ENCODE measurements around the gene CES2.

The CES2 gene

GRCh38 chr16:66898933-66899309 lies 36.4 kb upstream of the CES2 start:
- Mint-ChIP-seq H3K4me3 (no peak overlapping the region), H3K27me3 (peaks cover 30% of the 10 kb centered on the region), H3K4me1 (ENCODE audit: low read depth) (peaks cover 17% of the 10 kb centered on the region), H3K27ac (no peak overlapping the region), H3K9me3 (no peaks in the 10 kb centered on the region), H3K36me3 (ENCODE audit: low read depth) (no peaks in the 10 kb centered on the region)
- intact Hi-C loops (cut with micrococcal nuclease): no loop called here

GRCh38 chr16:66899310-66899944 lies 35.9 kb upstream of the CES2 start:
- no peak overlapping the region for H3K27ac Mint-ChIP-seq
- no peaks in the 10 kb centered on the region for H3K36me3 Mint-ChIP-seq (ENCODE audit: low read depth)
- no peaks in the 10 kb centered on the region for H3K9me3 Mint-ChIP-seq
- intact Hi-C loops (cut with micrococcal nuclease): no loop called here
- no peak overlapping the region for H3K4me3 Mint-ChIP-seq
- peaks cover 28% of the 10 kb centered on the region for H3K27me3 Mint-ChIP-seq
- H3K4me1 Mint-ChIP-seq (ENCODE audit: low read depth): peaks cover 17% of the 10 kb centered on the region

- Mint-ChIP-seq H3K4me3 (no peak overlapping the region), H3K4me1 (ENCODE audit: low read depth) (peaks cover 11% of the 10 kb centered on the region), H3K9me3 (no peaks in the 10 kb centered on the region), H3K27me3 (peaks cover 25% of the 10 kb centered on the region), H3K36me3 (ENCODE audit: low read depth) (no peaks in the 10 kb centered on the region), H3K27ac (no peak overlapping the region)
- intact Hi-C loops (cut with micrococcal nuclease): no loop called here
Observed at GRCh38 chr16:66899945-66900710, 35.2 kb upstream of the CES2 start.

GRCh38 chr16:66900721-66901441 lies 34.4 kb upstream of the CES2 start:
- Mint-ChIP-seq H3K4me1 (ENCODE audit: low read depth) (peaks cover 11% of the 10 kb centered on the region), H3K27me3 (peaks cover 22% of the 10 kb centered on the region), H3K4me3 (no peak overlapping the region), H3K27ac (no peak overlapping the region), H3K36me3 (ENCODE audit: low read depth) (no peaks in the 10 kb centered on the region), H3K9me3 (no peaks in the 10 kb centered on the region)
- intact Hi-C loops (cut with micrococcal nuclease): no loop called here

- intact Hi-C loops (cut with micrococcal nuclease): no loop called here
Observed at GRCh38 chr16:66901626-66902025, 33.7 kb upstream of the CES2 start.

GRCh38 chr16:66902648-66903543 lies 32.4 kb upstream of the CES2 start:
- Mint-ChIP-seq H3K9me3 (no peaks in the 10 kb centered on the region), H3K36me3 (ENCODE audit: low read depth) (no peaks in the 10 kb centered on the region), H3K4me3 (no peak overlapping the region), H3K27ac (no peak overlapping the region), H3K27me3 (peaks cover 24% of the 10 kb centered on the region), H3K4me1 (ENCODE audit: low read depth) (peaks cover 11% of the 10 kb centered on the region)
- intact Hi-C loops (cut with micrococcal nuclease): no loop called here

More at GRCh38 chr16:66901626-66902025, 33.7 kb upstream of the CES2 start:
- Mint-ChIP-seq H3K4me1 (ENCODE audit: low read depth) (peaks cover 11% of the 10 kb centered on the region), H3K9me3 (no peaks in the 10 kb centered on the region), H3K4me3 (no peak overlapping the region), H3K27me3 (peaks cover 22% of the 10 kb centered on the region), H3K36me3 (ENCODE audit: low read depth) (no peaks in the 10 kb centered on the region), H3K27ac (no peak overlapping the region)

- no peak overlapping the region for H3K27ac Mint-ChIP-seq
- H3K36me3 Mint-ChIP-seq (ENCODE audit: low read depth): no peaks in the 10 kb centered on the region
- peaks cover 11% of the 10 kb centered on the region for H3K4me1 Mint-ChIP-seq (ENCODE audit: low read depth)
- H3K4me3 Mint-ChIP-seq: no peak overlapping the region
- H3K9me3 Mint-ChIP-seq: no peaks in the 10 kb centered on the region
- intact Hi-C loops (cut with micrococcal nuclease): no loop called here
- peaks cover 31% of the 10 kb centered on the region for H3K27me3 Mint-ChIP-seq
Observed at GRCh38 chr16:66903544-66904427, 31.5 kb upstream of the CES2 start.

GRCh38 chr16:66904428-66904845 lies 30.9 kb upstream of the CES2 start:
- peaks cover 29% of the 10 kb centered on the region for H3K27me3 Mint-ChIP-seq
- no peaks in the 10 kb centered on the region for H3K36me3 Mint-ChIP-seq (ENCODE audit: low read depth)
- no peak overlapping the region for H3K4me3 Mint-ChIP-seq
- H3K27ac Mint-ChIP-seq: no peak overlapping the region
- no peaks in the 10 kb centered on the region for H3K9me3 Mint-ChIP-seq
- intact Hi-C loops (cut with micrococcal nuclease): no loop called here
- peaks cover 9% of the 10 kb centered on the region for H3K4me1 Mint-ChIP-seq (ENCODE audit: low read depth)

GRCh38 chr16:66904846-66905632 lies 30.3 kb upstream of the CES2 start:
- H3K4me1 Mint-ChIP-seq (ENCODE audit: low read depth): peaks cover 3% of the 10 kb centered on the region
- H3K36me3 Mint-ChIP-seq (ENCODE audit: low read depth): no peaks in the 10 kb centered on the region
- H3K27me3 Mint-ChIP-seq: peaks cover 27% of the 10 kb centered on the region
- H3K4me3 Mint-ChIP-seq: no peak overlapping the region
- no peaks in the 10 kb centered on the region for H3K9me3 Mint-ChIP-seq
- intact Hi-C loops (cut with micrococcal nuclease): no loop called here
- H3K27ac Mint-ChIP-seq: no peak overlapping the region

GRCh38 chr16:66905633-66906539 lies 29.4 kb upstream of the CES2 start:
- H3K36me3 Mint-ChIP-seq (ENCODE audit: low read depth): no peaks in the 10 kb centered on the region
- H3K4me3 Mint-ChIP-seq: no peak overlapping the region
- H3K27me3 Mint-ChIP-seq: peaks cover 31% of the 10 kb centered on the region
- H3K9me3 Mint-ChIP-seq: no peaks in the 10 kb centered on the region
- intact Hi-C loops (cut with micrococcal nuclease): no loop called here
- no peaks in the 10 kb centered on the region for H3K4me1 Mint-ChIP-seq (ENCODE audit: low read depth)
- H3K27ac Mint-ChIP-seq: no peak overlapping the region

GRCh38 chr16:66906916-66907836 lies 28.1 kb upstream of the CES2 start:
- H3K27me3 Mint-ChIP-seq: peaks cover 34% of the 10 kb centered on the region
- no peaks in the 10 kb centered on the region for H3K9me3 Mint-ChIP-seq
- H3K27ac Mint-ChIP-seq: no peak overlapping the region
- no peaks in the 10 kb centered on the region for H3K4me1 Mint-ChIP-seq (ENCODE audit: low read depth)
- no peak overlapping the region for H3K4me3 Mint-ChIP-seq
- intact Hi-C loops (cut with micrococcal nuclease): no loop called here
- H3K36me3 Mint-ChIP-seq (ENCODE audit: low read depth): no peaks in the 10 kb centered on the region

Data from dendritic cell treated with granulocyte-macrophage colony-stimulating factor and Interleukin-4, amounts not matched to agents 40 ng/mL and 50 ng/mL, for 4 days (primary cell).